ENCODE measurements around the gene LCOR.

Gene LCOR

DNA sequence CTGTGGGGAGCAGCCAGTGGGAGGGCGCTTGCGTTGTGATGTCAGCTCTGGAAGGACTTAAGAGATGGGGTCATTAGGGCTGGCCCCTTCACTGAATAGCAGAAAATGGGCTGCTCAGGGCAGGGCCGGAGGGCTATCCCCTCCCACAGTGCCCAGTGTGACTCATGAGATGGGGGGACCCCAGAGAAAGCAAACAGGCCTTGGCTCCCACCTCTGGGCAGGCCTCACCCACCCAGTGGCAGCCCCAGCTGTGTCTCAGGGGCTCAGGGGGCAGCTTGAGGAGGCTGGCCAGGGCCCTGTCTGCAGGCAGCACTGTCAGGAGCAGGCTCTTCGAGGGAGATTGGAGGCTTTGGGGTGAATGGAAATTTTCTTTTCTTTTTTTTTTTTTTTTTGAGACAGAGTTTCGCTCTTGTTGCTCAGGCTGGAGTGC lies 185.4 kb downstream of the LCOR start:
- TF ChIP-seq ZC3H10 (CRISPR knock-in tag; IDR thresholded peaks at IDR 0.05) (no peak), ESRRG (CRISPR knock-in tag; IDR thresholded peaks at IDR 0.05) (no peak), ISL1 (CRISPR knock-in tag; IDR thresholded peaks at IDR 0.05) (no peak), TOX (CRISPR knock-in tag; IDR thresholded peaks at IDR 0.05; ENCODE audit: borderline replicate concordance) (no peak), ZNF8 (CRISPR knock-in tag; IDR thresholded peaks at IDR 0.05) (no peak), OSR1 (CRISPR knock-in tag; IDR thresholded peaks at IDR 0.05) (no peak), ZFP30 (CRISPR knock-in tag; IDR thresholded peaks at IDR 0.05) (no peak), ARNTL (CRISPR knock-in tag; IDR thresholded peaks at IDR 0.05; ENCODE audit: borderline replicate concordance, low read depth) (no peak), SNAI2 (CRISPR knock-in tag; IDR thresholded peaks at IDR 0.05) (no peak), CSDC2 (CRISPR knock-in tag; IDR thresholded peaks at IDR 0.05) (no peak), BACH2 (CRISPR knock-in tag; IDR thresholded peaks at IDR 0.05; ENCODE audit: borderline replicate concordance) (no peak), PPARA (CRISPR knock-in tag; IDR thresholded peaks at IDR 0.05; ENCODE audit: borderline replicate concordance) (no peak), ZNF565 (CRISPR knock-in tag; conservative IDR thresholded peaks at IDR 0.05; ENCODE audit: low read depth) (no peak), ZFP3 (CRISPR knock-in tag; IDR thresholded peaks at IDR 0.05) (no peak), ZNF70 (CRISPR knock-in tag; IDR thresholded peaks at IDR 0.05) (no peak), GLIS3 (CRISPR knock-in tag; IDR thresholded peaks at IDR 0.05) (no peak)
- TF ChIP-seq, protein P1, sequence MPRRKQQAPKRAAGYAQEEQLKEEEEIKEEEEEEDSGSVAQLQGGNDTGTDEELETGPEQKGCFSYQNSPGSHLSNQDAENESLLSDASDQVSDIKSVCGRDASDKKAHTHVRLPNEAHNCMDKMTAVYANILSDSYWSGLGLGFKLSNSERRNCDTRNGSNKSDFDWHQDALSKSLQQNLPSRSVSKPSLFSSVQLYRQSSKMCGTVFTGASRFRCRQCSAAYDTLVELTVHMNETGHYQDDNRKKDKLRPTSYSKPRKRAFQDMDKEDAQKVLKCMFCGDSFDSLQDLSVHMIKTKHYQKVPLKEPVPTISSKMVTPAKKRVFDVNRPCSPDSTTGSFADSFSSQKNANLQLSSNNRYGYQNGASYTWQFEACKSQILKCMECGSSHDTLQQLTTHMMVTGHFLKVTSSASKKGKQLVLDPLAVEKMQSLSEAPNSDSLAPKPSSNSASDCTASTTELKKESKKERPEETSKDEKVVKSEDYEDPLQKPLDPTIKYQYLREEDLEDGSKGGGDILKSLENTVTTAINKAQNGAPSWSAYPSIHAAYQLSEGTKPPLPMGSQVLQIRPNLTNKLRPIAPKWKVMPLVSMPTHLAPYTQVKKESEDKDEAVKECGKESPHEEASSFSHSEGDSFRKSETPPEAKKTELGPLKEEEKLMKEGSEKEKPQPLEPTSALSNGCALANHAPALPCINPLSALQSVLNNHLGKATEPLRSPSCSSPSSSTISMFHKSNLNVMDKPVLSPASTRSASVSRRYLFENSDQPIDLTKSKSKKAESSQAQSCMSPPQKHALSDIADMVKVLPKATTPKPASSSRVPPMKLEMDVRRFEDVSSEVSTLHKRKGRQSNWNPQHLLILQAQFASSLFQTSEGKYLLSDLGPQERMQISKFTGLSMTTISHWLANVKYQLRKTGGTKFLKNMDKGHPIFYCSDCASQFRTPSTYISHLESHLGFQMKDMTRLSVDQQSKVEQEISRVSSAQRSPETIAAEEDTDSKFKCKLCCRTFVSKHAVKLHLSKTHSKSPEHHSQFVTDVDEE (CRISPR knock-in tag; IDR thresholded peaks at IDR 0.05) = no peak
- TF ChIP-seq, protein P2, sequence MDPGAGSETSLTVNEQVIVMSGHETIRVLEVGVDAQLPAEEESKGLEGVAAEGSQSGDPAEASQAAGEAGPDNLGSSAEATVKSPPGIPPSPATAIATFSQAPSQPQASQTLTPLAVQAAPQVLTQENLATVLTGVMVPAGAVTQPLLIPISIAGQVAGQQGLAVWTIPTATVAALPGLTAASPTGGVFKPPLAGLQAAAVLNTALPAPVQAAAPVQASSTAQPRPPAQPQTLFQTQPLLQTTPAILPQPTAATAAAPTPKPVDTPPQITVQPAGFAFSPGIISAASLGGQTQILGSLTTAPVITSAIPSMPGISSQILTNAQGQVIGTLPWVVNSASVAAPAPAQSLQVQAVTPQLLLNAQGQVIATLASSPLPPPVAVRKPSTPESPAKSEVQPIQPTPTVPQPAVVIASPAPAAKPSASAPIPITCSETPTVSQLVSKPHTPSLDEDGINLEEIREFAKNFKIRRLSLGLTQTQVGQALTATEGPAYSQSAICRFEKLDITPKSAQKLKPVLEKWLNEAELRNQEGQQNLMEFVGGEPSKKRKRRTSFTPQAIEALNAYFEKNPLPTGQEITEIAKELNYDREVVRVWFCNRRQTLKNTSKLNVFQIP (CRISPR knock-in tag; IDR thresholded peaks at IDR 0.05; ENCODE audit: borderline replicate concordance, low read depth) = no peak
- TF ChIP-seq, protein P3, sequence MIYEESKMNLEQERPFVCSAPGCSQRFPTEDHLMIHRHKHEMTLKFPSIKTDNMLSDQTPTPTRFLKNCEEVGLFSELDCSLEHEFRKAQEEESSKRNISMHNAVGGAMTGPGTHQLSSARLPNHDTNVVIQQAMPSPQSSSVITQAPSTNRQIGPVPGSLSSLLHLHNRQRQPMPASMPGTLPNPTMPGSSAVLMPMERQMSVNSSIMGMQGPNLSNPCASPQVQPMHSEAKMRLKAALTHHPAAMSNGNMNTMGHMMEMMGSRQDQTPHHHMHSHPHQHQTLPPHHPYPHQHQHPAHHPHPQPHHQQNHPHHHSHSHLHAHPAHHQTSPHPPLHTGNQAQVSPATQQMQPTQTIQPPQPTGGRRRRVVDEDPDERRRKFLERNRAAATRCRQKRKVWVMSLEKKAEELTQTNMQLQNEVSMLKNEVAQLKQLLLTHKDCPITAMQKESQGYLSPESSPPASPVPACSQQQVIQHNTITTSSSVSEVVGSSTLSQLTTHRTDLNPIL (CRISPR knock-in tag; IDR thresholded peaks at IDR 0.05; ENCODE audit: low read depth) = no peak
- no peak for ATAC-seq

DNA sequence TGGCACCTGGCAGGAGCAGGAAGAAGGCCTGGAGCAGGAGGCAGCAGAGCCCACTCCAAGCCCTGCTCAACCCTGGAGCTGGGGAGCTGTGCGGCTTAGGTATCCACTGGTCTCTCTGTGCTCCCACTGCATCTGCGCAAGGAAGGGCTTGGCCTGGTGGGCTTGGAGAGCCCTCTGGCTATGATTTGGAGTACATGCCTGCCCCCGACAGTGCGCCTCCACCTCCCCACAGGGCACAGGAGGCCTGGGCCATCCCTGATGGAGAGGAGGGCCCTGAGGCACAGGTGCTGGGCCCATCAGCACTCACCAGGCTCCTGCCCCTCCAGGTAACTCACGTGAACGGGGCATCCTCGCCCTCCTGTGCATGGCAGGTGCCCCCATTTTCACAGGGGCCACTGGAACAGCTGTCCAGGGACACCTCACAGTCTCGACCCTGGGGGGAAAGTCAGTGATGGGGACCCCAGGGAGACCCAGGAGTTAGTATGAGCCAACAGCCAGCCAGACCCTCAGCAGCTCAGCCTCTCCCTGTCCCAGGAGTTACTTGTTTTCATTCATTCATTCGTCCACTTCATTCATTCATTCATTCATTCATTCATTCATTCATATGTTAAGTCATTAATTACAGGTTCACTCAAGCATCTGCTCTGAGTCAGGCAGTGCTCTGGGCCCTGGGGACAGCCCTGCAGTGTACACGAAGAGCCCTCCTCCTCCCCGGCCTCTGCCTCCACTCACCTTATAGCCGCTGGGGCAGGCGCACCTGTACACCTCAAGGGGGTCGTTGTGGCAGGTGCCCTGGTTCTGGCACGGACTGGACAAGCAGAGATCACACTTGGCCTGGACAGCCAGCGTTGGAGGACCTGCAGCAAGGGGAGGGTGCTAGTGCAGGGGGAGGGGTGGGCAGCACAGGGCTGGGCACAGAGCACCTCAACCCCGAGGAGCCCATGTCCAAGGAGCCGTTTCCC lies 186.4 kb downstream of the LCOR start:
- TF ChIP-seq, protein P2 (CRISPR knock-in tag; IDR thresholded peaks at IDR 0.05; ENCODE audit: borderline replicate concordance, low read depth) = no peak
- TF ChIP-seq PPARA (CRISPR knock-in tag; IDR thresholded peaks at IDR 0.05; ENCODE audit: borderline replicate concordance) = no peak
- no peak for TF ChIP-seq OSR1 (CRISPR knock-in tag; IDR thresholded peaks at IDR 0.05)
- TF ChIP-seq ZFP30 (CRISPR knock-in tag; IDR thresholded peaks at IDR 0.05) = no peak
- no peak for TF ChIP-seq BACH2 (CRISPR knock-in tag; IDR thresholded peaks at IDR 0.05; ENCODE audit: borderline replicate concordance)
- no peak for TF ChIP-seq SNAI2 (CRISPR knock-in tag; IDR thresholded peaks at IDR 0.05)
- TF ChIP-seq ZFP3 (CRISPR knock-in tag; IDR thresholded peaks at IDR 0.05) = no peak
- no peak for TF ChIP-seq ZNF565 (CRISPR knock-in tag; conservative IDR thresholded peaks at IDR 0.05; ENCODE audit: low read depth)
- no peak for TF ChIP-seq ESRRG (CRISPR knock-in tag; IDR thresholded peaks at IDR 0.05)
- no peak for TF ChIP-seq ZNF8 (CRISPR knock-in tag; IDR thresholded peaks at IDR 0.05)
- TF ChIP-seq, protein P3 (CRISPR knock-in tag; IDR thresholded peaks at IDR 0.05; ENCODE audit: low read depth) = no peak
- TF ChIP-seq ZNF70 (CRISPR knock-in tag; IDR thresholded peaks at IDR 0.05) = no peak
- TF ChIP-seq, protein P1 (CRISPR knock-in tag; IDR thresholded peaks at IDR 0.05) = no peak
- no peak for TF ChIP-seq CSDC2 (CRISPR knock-in tag; IDR thresholded peaks at IDR 0.05)
- no peak for TF ChIP-seq ZC3H10 (CRISPR knock-in tag; IDR thresholded peaks at IDR 0.05)
- TF ChIP-seq TOX (CRISPR knock-in tag; IDR thresholded peaks at IDR 0.05; ENCODE audit: borderline replicate concordance) = no peak
- TF ChIP-seq, protein P4, sequence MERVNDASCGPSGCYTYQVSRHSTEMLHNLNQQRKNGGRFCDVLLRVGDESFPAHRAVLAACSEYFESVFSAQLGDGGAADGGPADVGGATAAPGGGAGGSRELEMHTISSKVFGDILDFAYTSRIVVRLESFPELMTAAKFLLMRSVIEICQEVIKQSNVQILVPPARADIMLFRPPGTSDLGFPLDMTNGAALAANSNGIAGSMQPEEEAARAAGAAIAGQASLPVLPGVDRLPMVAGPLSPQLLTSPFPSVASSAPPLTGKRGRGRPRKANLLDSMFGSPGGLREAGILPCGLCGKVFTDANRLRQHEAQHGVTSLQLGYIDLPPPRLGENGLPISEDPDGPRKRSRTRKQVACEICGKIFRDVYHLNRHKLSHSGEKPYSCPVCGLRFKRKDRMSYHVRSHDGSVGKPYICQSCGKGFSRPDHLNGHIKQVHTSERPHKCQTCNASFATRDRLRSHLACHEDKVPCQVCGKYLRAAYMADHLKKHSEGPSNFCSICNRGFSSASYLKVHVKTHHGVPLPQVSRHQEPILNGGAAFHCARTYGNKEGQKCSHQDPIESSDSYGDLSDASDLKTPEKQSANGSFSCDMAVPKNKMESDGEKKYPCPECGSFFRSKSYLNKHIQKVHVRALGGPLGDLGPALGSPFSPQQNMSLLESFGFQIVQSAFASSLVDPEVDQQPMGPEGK (CRISPR knock-in tag; IDR thresholded peaks at IDR 0.05; ENCODE audit: borderline replicate concordance) = no peak
- no peak for TF ChIP-seq TCF4 (CRISPR knock-in tag; IDR thresholded peaks at IDR 0.05; ENCODE audit: borderline replicate concordance)
- TF ChIP-seq GLIS3 (CRISPR knock-in tag; IDR thresholded peaks at IDR 0.05) = no peak
- ATAC-seq = no peak

Data from SK-N-SH treated with all-trans-retinoic acid at 6 μM for 48 hours (cell line).